HEK293 (cell line): Measurements from ENCODE around the gene SS18.

Source experiments
- CTCF ChIA-PET: fragments of 350-600 bp; formaldehyde crosslinking; extraction: SDS; loops from one replicate; lab custom pipeline; 2021; ENCODE audit warnings: antibody characterized with exemption; lab: Yijun Ruan, JAX
- POLR2A ChIA-PET: fragments of 300-600 bp; formaldehyde crosslinking; extraction: SDS; loops from one replicate; lab custom pipeline; 2020; ENCODE audit warnings: antibody characterized with exemption, inconsistent platforms; lab: Yijun Ruan, JAX
- H3K27ac ChIP-seq: fragments of 200-500 bp; sonication (Bioruptor generic); 2 replicates; pipeline ENCODE4 v1.5.1; 2014; ENCODE audit warnings: low read depth, low read length, control low read depth, inconsistent platforms; ENCODE audit errors: extremely low read depth
- H3K36me3 ChIP-seq, 2 experiments: fragments of 200-500 bp in 1 of 2; sonication (Bioruptor generic) in 1 of 2; 1 replicate in 1 of 2; 2 replicates in 1 of 2; pipeline ENCODE4 v1.5.1; 2014 to 2017; ENCODE audit warnings: inconsistent platforms in 2 of 2, low read length in 2 of 2; ENCODE audit not compliant: control insufficient read depth in 2 of 2, insufficient read depth in 1 of 2
- H3K4me1 ChIP-seq: fragments of 200-500 bp; sonication (Bioruptor generic); 2 replicates; pipeline ENCODE4 v1.5.1; 2014; ENCODE audit warnings: mild to moderate bottlenecking, low read length, inconsistent platforms; ENCODE audit not compliant: control insufficient read depth, insufficient read depth
- H3K4me3 ChIP-seq: 2 replicates; pipeline ENCODE4 v1.5.1; 2011; ENCODE audit warnings: low read depth, mild to moderate bottlenecking, control low read depth, low read length, moderate library complexity
- H3K9me3 ChIP-seq: fragments of 200-500 bp; sonication (Bioruptor generic); 2 replicates; pipeline ENCODE4 v1.5.1; 2014; ENCODE audit warnings: low read depth, low read length, inconsistent platforms; ENCODE audit not compliant: control insufficient read depth, insufficient read depth
- BCL11B ChIP-seq: fragments of 450-650 bp; formaldehyde crosslinking; IDR thresholded peaks from 2 replicates; pipeline ENCODE4 v1.5.1; 2016; ENCODE audit warnings: low read depth, missing biosample characterization, missing genetic modification characterization
- MEIS1 ChIP-seq: sonication (generic); formaldehyde crosslinking; IDR thresholded peaks from 2 replicates; pipeline ENCODE4 v1.8.1; 2022; ENCODE audit warnings: missing genetic modification reagents, mild to moderate bottlenecking, borderline replicate concordance
- OSR2 ChIP-seq: fragments of 450-650 bp; formaldehyde crosslinking; IDR thresholded peaks from 2 replicates; pipeline ENCODE4 v1.5.1; 2016; ENCODE audit warnings: missing biosample characterization, missing genetic modification characterization
- SP3 ChIP-seq: fragments of 450-650 bp; formaldehyde crosslinking; IDR thresholded peaks from 2 replicates; pipeline ENCODE4 v1.5.1; 2016; ENCODE audit warnings: missing biosample characterization, missing genetic modification characterization
- ZBTB17 ChIP-seq: fragments of 450-650 bp; formaldehyde crosslinking; IDR thresholded peaks from 2 replicates; pipeline ENCODE4 v1.5.1; 2016; ENCODE audit warnings: missing biosample characterization, missing genetic modification characterization
- ZBTB21 ChIP-seq: fragments of 450-650 bp; formaldehyde crosslinking; IDR thresholded peaks from 2 replicates; pipeline ENCODE4 v1.5.1; 2017; ENCODE audit warnings: missing biosample characterization, missing genetic modification characterization
- ZNF132 ChIP-seq: fragments of 450-650 bp; formaldehyde crosslinking; IDR thresholded peaks from 2 replicates; pipeline ENCODE4 v1.5.1; 2017; ENCODE audit warnings: missing biosample characterization, missing genetic modification characterization, borderline replicate concordance
- ZNF23 ChIP-seq: fragments of 450-650 bp; formaldehyde crosslinking; IDR thresholded peaks from 2 replicates; pipeline ENCODE4 v1.5.1; 2016; ENCODE audit warnings: missing biosample characterization, missing genetic modification characterization, borderline replicate concordance
- ZNF24 ChIP-seq: fragments of 450-650 bp; formaldehyde crosslinking; IDR thresholded peaks from 2 replicates; pipeline ENCODE4 v1.5.1; 2016; ENCODE audit warnings: missing biosample characterization, missing genetic modification characterization
- ZNF391 ChIP-seq: fragments of 450-650 bp; formaldehyde crosslinking; IDR thresholded peaks from 2 replicates; pipeline ENCODE4 v1.5.1; 2016; ENCODE audit warnings: low read depth, missing biosample characterization, missing genetic modification characterization, borderline replicate concordance
- ZNF416 ChIP-seq: fragments of 450-650 bp; formaldehyde crosslinking; IDR thresholded peaks from 2 replicates; pipeline ENCODE4 v1.5.1; 2016; ENCODE audit warnings: missing biosample characterization, missing genetic modification characterization
- ZNF48 ChIP-seq: fragments of 450-650 bp; formaldehyde crosslinking; IDR thresholded peaks from 2 replicates; pipeline ENCODE4 v1.5.1; 2016; ENCODE audit warnings: missing biosample characterization, missing genetic modification characterization
- ZNF658 ChIP-seq: fragments of 450-650 bp; formaldehyde crosslinking; IDR thresholded peaks from 2 replicates; pipeline ENCODE4; 2016; ENCODE audit warnings: missing biosample characterization, missing genetic modification characterization
- ZSCAN16 ChIP-seq: fragments of 450-650 bp; formaldehyde crosslinking; IDR thresholded peaks from 2 replicates; pipeline ENCODE4 v1.5.1; 2016; ENCODE audit warnings: missing biosample characterization, missing genetic modification characterization
- TF ChIP-seq, protein P1 (sequence below): fragments of 450-650 bp; formaldehyde crosslinking; IDR thresholded peaks from 2 replicates; pipeline ENCODE4 v1.5.1; 2016; ENCODE audit warnings: missing biosample characterization, missing genetic modification characterization, borderline replicate concordance
- TF ChIP-seq, protein P2 (sequence below): fragments of 450-650 bp; formaldehyde crosslinking; IDR thresholded peaks from 2 replicates; pipeline ENCODE4 v1.5.1; 2017; ENCODE audit warnings: missing biosample characterization, mild to moderate bottlenecking, missing genetic modification characterization, moderate library complexity
- TF ChIP-seq, protein P3 (sequence below): fragments of 450-650 bp; formaldehyde crosslinking; conservative IDR thresholded peaks from 2 replicates; pipeline ENCODE4 v1.5.1; 2016; ENCODE audit warnings: low read depth, missing biosample characterization, missing genetic modification characterization
- TF ChIP-seq, protein P4 (sequence below): fragments of 450-650 bp; formaldehyde crosslinking; IDR thresholded peaks from 2 replicates; pipeline ENCODE4 v1.5.1; 2016; ENCODE audit warnings: missing biosample characterization, missing genetic modification characterization, low read depth
- TF ChIP-seq, protein P5 (sequence below): fragments of 450-650 bp; formaldehyde crosslinking; IDR thresholded peaks from 2 replicates; pipeline ENCODE4 v1.5.1; 2016; ENCODE audit warnings: missing biosample characterization, missing genetic modification characterization, low read depth
- TF ChIP-seq, protein P6 (sequence below): fragments of 450-650 bp; formaldehyde crosslinking; IDR thresholded peaks from 2 replicates; pipeline ENCODE4 v1.5.1; 2016; ENCODE audit warnings: missing biosample characterization, missing genetic modification characterization

SS18 gene

DNA sequence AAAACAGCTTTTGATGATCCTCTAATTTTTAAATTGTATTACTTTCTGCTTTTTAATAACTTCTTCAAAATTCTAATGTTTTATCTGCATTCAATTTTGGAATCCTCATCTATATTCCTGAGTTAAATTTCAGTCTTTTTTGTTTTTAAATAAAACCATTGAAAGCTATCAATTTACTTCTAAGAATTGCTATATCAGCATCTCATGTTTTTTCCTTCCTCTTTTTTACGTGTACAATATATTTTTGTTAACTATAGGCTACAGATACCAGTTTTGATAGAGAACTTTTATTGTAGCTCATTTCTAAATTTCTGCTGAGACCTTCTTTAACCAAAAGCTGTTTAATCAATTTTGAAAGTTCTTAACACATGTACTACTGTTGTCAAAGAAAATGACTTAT, 84.5 kb downstream of the SS18 start:
- TF ChIP-seq ZNF132 (tag by site-specific recombination) (no peak), ZNF48 (tag by site-specific recombination) (no peak), ZSCAN16 (no peak)
- TF ChIP-seq, protein P1, sequence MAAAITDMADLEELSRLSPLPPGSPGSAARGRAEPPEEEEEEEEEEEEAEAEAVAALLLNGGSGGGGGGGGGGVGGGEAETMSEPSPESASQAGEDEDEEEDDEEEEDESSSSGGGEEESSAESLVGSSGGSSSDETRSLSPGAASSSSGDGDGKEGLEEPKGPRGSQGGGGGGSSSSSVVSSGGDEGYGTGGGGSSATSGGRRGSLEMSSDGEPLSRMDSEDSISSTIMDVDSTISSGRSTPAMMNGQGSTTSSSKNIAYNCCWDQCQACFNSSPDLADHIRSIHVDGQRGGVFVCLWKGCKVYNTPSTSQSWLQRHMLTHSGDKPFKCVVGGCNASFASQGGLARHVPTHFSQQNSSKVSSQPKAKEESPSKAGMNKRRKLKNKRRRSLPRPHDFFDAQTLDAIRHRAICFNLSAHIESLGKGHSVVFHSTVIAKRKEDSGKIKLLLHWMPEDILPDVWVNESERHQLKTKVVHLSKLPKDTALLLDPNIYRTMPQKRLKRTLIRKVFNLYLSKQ (tag by site-specific recombination) = no peak
- H3K9me3 ChIP-seq = no peaks in the 10 kb centered on the region
- H3K4me3 ChIP-seq = no peak overlapping the region
- peaks cover 0 to 2% of the 10 kb centered on the region in 2 experiments; a peak in 1 of 3 replicates for H3K36me3 ChIP-seq
- ChIA-PET CTCF (interaction anchor here (0.7 kb wide), 1 partner anchor 145 kb away, joined by 3 read pairs; no protein-coding TSS in a partner anchor), POLR2A (no interaction called here)
- no peak overlapping the region for H3K27ac ChIP-seq
- no peaks in the 10 kb centered on the region for H3K4me1 ChIP-seq

DNA sequence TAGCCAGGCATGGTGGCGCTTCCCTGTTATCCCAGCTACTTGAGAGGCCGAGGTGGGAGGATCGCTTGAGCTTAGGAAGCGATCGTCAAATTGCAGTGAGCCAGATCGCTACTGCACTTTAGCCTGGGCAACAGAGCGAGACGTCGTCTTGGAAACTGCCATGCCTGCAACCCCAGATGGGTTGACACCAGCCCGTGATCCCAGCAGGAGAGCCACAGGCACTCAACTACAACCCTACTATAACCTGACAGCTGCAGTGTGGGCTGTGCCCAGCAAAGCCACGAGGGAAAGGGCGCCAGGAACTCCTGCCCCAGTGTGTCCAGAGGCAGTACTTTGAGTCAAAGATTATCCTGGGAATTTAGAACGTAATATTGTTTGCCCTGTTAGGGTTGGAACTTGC, 85.6 kb downstream of the SS18 start:
- no peak for TF ChIP-seq ZNF416 (tag by site-specific recombination)
- TF ChIP-seq OSR2 (tag by site-specific recombination) = no peak
- TF ChIP-seq ZBTB17 (tag by site-specific recombination) = no peak
- no peak for TF ChIP-seq ZNF23
- TF ChIP-seq ZNF391 (tag by site-specific recombination) = no peak
- TF ChIP-seq ZBTB21 (tag by site-specific recombination) = no peak
- TF ChIP-seq, protein P2, sequence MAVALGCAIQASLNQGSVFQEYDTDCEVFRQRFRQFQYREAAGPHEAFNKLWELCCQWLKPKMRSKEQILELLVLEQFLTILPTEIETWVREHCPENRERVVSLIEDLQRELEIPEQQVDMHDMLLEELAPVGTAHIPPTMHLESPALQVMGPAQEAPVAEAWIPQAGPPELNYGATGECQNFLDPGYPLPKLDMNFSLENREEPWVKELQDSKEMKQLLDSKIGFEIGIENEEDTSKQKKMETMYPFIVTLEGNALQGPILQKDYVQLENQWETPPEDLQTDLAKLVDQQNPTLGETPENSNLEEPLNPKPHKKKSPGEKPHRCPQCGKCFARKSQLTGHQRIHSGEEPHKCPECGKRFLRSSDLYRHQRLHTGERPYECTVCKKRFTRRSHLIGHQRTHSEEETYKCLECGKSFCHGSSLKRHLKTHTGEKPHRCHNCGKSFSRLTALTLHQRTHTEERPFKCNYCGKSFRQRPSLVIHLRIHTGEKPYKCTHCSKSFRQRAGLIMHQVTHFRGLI (tag by site-specific recombination) = no peak
- TF ChIP-seq SP3 = no peak
- TF ChIP-seq ZNF658 = no peak
- TF ChIP-seq ZNF24 (tag by site-specific recombination) = no peak
- no peak for TF ChIP-seq MEIS1 (CRISPR knock-in tag)
- TF ChIP-seq, protein P3, sequence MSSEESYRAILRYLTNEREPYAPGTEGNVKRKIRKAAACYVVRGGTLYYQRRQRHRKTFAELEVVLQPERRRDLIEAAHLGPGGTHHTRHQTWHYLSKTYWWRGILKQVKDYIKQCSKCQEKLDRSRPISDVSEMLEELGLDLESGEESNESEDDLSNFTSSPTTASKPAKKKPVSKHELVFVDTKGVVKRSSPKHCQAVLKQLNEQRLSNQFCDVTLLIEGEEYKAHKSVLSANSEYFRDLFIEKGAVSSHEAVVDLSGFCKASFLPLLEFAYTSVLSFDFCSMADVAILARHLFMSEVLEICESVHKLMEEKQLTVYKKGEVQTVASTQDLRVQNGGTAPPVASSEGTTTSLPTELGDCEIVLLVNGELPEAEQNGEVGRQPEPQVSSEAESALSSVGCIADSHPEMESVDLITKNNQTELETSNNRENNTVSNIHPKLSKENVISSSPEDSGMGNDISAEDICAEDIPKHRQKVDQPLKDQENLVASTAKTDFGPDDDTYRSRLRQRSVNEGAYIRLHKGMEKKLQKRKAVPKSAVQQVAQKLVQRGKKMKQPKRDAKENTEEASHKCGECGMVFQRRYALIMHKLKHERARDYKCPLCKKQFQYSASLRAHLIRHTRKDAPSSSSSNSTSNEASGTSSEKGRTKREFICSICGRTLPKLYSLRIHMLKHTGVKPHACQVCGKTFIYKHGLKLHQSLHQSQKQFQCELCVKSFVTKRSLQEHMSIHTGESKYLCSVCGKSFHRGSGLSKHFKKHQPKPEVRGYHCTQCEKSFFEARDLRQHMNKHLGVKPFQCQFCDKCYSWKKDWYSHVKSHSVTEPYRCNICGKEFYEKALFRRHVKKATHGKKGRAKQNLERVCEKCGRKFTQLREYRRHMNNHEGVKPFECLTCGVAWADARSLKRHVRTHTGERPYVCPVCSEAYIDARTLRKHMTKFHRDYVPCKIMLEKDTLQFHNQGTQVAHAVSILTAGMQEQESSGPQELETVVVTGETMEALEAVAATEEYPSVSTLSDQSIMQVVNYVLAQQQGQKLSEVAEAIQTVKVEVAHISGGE (tag by site-specific recombination) = no peak
- TF ChIP-seq BCL11B (tag by site-specific recombination) = no peak
- Histone ChIP-seq H3K36me3 (no peaks in the 10 kb centered on the region), H3K27ac (no peak overlapping the region), H3K4me1 (no peaks in the 10 kb centered on the region), H3K4me3 (no peak overlapping the region), H3K9me3 (no peaks in the 10 kb centered on the region)
- CTCF ChIA-PET = no interaction called here
- POLR2A ChIA-PET = no interaction called here

DNA sequence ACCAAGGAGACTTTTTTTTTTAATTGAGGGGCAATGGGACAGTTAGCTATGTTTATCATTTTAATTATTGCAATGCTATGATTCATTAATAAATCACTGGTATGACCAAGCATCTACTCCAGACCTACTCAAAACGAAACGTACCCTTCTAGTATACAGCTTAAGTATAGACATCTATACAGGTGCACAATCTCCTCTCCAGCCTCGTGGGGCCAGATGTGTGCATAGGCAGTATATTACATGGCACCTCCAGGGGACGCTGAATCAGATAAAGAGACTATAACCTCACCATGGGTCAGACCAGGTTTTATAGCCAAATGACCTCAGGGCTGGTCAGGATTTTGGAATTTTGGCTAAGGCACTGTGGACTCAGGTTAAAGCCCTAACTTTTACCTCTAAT, 86.6 kb downstream of the SS18 start:
- no peak overlapping the region for H3K27ac ChIP-seq
- TF ChIP-seq, protein P4, sequence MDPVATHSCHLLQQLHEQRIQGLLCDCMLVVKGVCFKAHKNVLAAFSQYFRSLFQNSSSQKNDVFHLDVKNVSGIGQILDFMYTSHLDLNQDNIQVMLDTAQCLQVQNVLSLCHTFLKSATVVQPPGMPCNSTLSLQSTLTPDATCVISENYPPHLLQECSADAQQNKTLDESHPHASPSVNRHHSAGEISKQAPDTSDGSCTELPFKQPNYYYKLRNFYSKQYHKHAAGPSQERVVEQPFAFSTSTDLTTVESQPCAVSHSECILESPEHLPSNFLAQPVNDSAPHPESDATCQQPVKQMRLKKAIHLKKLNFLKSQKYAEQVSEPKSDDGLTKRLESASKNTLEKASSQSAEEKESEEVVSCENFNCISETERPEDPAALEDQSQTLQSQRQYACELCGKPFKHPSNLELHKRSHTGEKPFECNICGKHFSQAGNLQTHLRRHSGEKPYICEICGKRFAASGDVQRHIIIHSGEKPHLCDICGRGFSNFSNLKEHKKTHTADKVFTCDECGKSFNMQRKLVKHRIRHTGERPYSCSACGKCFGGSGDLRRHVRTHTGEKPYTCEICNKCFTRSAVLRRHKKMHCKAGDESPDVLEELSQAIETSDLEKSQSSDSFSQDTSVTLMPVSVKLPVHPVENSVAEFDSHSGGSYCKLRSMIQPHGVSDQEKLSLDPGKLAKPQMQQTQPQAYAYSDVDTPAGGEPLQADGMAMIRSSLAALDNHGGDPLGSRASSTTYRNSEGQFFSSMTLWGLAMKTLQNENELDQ (tag by site-specific recombination) = no peak
- TF ChIP-seq, protein P5, sequence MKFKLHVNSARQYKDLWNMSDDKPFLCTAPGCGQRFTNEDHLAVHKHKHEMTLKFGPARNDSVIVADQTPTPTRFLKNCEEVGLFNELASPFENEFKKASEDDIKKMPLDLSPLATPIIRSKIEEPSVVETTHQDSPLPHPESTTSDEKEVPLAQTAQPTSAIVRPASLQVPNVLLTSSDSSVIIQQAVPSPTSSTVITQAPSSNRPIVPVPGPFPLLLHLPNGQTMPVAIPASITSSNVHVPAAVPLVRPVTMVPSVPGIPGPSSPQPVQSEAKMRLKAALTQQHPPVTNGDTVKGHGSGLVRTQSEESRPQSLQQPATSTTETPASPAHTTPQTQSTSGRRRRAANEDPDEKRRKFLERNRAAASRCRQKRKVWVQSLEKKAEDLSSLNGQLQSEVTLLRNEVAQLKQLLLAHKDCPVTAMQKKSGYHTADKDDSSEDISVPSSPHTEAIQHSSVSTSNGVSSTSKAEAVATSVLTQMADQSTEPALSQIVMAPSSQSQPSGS (tag by site-specific recombination) = no peak
- TF ChIP-seq, protein P6, sequence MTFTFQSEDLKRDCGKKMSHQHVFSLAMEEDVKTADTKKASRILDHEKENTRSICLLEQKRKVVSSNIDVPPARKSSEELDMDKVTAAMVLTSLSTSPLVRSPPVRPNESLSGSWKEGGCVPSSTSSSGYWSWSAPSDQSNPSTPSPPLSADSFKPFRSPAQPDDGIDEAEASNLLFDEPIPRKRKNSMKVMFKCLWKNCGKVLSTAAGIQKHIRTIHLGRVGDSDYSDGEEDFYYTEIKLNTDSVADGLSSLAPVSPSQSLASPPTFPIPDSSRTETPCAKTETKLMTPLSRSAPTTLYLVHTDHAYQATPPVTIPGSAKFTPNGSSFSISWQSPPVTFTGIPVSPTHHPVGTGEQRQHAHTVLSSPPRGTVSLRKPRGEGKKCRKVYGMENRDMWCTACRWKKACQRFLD = no peak

More for the DNA sequence above, 86.6 kb downstream of the SS18 start:
- no peaks in the 10 kb centered on the region for H3K36me3 ChIP-seq
- no peaks in the 10 kb centered on the region for H3K4me1 ChIP-seq
- H3K4me3 ChIP-seq = no peak overlapping the region
- H3K9me3 ChIP-seq = no peaks in the 10 kb centered on the region
- POLR2A ChIA-PET = no interaction called here
- CTCF ChIA-PET = interaction anchor here (0.6 to 1.1 kb wide), 2 partner anchors 9 to 171 kb away, joined by 3 to 4 read pairs; no protein-coding TSS in a partner anchor
